Stimulated activated CD4-positive, alpha-beta T cell treated with anti-CD3 and anti-CD28 coated beads, Interleukin-12 subunit alpha, Interleukin-12 subunit beta, amount 100 ng/mL, for 48 hours (primary cell): Measurements from ENCODE around the gene IRAK3.

ENCODE experiments used
- DNase-seq, 3 donors: peaks; one replicate each; pipeline ENCODE4 v3.0.0-alpha.2; 2020; ENCODE audit warnings: low read depth in 2 of 3, low spot score in 1 of 3

Gene IRAK3

DNA sequence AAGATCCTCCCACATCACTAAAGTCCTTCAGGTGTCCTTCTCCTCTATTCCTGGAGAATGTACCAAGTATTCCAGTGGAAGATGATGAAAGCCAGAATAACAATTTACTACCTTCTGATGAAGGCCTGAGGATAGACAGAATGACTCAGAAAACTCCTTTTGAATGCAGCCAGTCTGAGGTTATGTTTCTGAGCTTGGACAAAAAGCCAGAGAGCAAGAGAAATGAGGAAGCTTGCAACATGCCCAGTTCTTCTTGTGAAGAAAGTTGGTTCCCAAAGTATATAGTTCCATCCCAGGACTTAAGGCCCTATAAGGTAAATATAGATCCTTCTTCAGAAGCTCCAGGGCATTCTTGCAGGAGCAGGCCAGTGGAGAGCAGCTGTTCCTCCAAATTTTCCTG, 58.7 kb downstream of the IRAK3 start:
- DNase-seq, result no peak

DNA sequence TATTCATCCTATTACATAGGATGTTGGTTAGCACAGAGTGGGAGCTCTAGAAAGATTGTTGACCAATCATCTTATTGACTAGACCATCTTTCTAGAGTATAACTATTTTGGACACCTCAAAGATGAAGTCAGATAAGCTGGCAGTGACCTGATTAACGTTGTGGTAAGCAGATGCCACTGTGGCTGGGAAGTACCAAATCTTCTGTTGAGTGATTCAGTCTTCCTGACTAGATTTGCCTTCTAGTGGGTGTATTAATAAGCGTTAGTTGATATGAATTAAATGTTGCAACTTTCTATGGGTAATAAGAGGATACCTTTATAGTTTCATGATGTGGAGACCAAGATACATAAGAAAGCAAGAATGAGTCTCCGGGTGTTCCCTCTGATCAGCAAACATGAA, 62.0 kb downstream of the IRAK3 start:
- no peak for DNase-seq

DNA sequence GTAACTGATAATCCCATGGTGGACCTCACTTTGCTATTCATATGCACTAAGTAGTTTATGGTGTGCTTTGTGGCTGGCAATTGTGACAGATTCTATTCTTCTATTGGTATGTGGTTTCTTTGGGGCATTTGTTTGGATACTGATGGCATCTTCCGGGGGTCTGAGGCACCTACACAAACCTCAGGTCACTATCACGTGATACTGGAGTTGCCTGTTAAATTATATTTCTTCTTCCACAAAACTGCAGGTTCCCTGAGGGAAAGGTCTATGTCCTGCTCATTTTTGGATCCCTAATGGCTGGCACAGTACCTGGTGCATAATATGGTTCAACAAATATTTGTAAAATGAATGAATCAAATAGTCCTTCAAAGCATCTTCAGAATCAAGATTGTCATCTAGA, 63.8 kb downstream of the IRAK3 start:
- no peak for DNase-seq

DNA sequence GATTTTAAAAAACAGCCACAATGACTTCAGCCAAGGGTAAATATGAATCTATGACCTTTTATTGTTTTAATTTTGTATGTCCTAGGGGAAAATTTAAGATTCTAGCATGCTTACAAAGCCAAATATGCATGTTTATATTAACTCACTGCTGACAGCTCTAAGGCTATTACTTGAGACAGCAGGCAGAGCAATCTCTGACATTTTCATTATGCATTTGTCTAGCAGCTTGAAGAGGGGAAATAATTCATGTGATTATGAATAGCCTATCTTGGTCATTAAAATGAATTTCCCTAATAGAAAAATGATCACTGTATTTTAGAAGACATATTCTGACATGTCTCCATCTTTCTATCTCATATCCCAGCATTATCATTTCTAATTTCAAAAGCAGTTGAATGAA, 66.7 kb downstream of the IRAK3 start:
- DNase-seq, result no peak

DNA sequence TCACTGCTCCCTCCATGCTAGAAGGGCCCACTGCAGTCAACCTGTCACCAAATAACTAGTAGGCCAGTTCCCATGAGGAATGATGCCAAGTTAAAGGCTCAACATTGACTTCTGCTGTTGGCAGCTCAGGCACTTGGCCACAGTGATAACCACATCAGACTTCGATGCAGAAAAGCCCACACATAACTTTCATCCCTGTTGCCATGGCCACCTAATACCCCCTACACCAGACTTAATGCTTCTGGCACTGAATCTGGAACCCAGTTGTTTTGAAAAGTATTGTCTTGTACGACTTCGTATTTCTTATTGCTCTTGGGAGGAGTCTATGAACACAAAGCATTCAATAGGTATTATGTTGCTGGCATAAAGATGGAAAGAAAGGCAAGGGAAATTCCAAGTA, 69.0 kb downstream of the IRAK3 start:
- DNase-seq, result no peak

DNA sequence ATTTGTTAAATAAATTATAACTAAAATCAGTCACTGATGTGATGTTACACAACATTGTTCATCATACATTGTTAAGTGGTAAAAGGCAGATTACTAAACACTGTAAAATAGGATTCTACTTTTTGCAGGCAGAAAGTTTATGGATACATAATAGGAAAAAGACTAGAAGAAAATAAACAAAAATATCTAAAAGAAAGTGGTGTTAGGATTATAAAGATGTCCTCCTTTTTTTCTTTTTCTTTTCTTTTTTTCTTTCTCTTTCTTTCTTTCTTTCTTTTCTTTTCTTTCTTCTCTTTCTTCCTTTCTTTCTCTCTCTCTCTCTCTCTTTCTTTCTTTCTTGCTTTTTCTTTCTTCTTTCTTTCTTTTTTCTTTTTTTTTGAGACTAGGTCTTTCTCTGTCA, 73.7 kb downstream of the IRAK3 start:
- no peak for DNase-seq

DNA sequence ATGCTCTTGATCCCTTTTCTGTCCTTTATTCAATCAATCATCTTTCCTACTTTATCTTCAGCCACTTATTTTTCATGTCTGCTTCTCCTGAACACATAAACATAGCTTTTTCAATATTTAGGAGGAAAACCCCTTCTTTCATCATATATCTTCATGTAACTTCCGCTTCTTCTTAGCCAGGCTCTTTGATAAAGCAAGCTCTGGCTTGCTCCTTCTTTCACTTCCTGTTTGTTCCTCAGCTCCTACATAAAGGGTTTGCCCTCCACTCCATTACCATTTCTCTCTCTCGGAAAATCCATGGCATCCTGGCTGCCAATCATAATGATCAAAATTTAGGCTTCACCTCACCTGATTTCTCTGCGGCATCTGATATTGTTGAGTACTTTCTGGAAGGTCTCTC, 79.5 kb downstream of the IRAK3 start:
- no peak for DNase-seq

DNA sequence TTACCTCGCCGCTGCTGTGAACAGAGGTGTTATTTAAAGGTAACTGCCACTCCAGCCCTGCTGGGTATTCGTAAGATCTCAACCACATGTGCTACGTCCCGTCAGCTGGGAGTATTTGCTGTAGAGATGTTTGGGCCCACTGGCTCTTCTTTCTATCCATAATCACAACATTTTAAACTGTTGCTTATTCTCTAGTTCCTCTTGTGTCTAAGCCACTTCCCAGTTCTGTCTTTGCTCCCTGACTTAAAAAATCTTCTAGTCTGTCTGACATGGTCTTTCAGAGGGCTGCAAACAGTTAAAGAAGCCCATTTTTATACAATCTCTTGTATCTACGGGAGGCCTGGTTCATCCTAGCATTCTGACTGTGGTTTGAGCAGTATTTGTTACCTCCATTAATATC, 80.1 kb downstream of the IRAK3 start:
- DNase-seq, result no peak

DNA sequence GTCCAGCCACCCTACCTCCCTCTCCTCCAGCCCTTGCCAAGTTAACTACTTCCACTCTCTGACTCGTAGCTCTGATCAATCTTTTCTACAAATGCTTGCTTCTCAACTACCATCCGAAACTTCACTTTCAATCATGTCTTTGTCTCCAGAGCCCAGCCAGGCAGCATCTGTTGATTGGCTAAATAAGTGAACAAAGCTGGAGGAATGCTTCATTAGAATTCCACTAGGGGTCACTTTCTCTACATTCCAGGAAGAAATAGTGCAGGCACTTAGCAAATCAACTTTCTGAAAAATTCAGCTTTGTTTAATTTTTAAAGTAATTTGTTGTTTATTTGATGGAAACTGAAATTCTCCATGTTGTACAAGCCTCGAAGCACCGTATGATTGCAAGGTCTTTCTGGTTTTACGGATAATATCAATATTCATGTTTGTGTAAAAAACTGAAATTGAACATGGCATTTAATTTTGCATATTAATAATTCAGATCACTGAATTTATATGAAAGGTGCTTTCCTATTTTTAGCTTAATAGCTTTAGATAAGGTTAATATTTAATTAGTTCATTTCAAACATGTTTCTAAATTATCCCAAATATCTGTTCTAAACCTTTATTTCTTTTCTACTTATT, 80.9 kb downstream of the IRAK3 start:
- DNase-seq, result no peak

DNA sequence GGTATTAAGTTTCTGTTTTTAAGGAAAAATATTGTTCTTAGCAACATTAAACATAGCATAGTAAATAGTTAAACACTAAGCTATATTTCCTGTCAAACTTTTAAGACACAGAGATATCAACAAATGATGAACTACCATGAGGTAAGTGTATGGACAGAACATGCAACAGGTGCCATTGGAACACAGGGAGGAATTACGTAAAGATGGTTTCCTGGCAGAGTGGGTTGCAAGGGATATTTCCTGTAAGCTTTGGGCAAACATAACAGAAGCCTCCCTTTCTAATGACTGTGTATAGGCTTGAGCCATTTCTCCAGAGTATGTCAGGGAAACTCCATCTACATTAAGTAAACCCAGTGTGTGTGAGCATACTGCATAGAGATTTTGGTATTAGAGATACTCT, 81.6 kb downstream of the IRAK3 start:
- no peak for DNase-seq

DNA sequence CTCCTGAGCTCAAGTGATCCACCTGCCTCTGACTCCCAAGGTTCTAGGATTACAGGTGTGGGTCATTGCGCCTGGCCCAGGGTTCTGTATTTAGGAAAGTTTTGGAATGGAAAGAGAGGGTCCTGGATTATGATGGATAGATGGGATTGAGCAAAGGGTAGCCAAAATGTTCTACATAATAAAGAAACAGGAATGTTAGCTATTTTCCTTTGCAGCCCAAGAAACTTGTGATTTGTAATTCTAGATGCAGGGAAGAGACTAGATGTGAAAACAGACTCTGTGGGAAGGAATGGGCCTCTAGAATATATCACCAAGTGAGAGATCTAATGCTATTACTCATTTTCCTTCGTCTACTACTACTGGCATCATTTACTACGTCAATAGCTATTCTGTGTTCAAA, 83.6 kb downstream of the IRAK3 start:
- no peak for DNase-seq

DNA sequence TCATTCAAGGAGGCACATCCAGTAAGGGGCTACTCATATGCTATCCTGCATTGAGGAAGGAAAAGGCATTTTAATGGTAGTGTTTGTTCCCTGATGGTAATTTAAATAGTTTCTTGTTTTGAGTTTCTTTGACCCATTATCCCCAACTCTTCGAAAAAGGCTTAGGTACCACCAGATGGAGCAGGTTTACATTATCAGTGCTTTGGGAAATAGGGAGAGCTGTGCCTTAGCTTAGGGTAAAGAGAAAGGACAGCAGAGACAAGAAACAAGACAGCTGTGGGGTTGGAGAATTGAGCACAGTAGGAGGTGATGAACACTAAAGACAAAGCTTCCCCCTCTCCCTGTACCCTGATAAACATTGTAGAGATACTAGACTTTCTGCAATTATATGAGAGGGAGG, 84.1 kb downstream of the IRAK3 start:
- DNase-seq, result no peak

DNA sequence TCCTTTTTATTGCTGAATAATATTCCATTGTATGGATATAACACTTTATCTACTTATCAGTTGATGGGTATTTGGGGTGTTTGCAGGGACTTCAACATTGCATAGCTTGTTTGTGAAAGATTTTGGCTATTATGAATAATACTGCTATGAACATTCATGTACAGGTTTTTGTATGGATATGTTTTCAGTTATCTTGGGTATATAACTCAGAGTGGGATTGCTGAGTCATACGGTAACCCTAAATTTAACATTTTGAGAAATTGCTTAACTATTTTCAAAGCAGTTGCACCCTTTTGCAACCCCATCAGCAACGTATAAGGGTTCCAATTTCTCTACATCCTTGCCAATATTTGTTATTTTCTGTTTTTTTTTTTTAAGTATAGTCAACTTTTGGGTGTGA, 86.0 kb downstream of the IRAK3 start:
- DNase-seq, result no peak

DNA sequence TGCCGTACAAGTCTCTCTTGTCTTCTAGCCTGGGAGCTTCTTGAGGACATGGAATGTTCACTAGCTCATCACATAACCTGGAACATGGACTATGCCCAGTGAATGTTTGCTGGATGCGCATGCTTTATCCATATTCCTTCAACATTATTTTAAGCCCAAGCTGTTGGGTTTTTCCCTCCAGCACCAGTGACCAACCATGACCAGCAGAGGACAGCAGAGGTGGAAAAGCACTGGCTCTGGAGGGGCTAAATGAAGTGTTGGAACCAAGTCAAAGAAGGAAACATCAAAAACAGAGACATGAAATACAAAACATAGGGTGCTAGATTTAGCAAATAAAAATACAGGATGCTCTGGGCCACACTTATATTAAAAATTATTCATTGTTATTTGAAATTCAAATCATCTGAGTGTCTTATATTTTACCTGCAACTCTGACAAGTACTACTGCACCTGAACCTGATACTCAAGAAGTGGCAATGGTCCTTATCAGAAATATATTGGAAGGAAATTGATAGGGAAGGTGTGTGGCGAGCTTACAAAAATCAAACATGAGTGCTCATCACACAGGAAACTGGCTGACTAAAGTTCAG, 90.2 kb downstream of the IRAK3 start:
- no peak for DNase-seq

DNA sequence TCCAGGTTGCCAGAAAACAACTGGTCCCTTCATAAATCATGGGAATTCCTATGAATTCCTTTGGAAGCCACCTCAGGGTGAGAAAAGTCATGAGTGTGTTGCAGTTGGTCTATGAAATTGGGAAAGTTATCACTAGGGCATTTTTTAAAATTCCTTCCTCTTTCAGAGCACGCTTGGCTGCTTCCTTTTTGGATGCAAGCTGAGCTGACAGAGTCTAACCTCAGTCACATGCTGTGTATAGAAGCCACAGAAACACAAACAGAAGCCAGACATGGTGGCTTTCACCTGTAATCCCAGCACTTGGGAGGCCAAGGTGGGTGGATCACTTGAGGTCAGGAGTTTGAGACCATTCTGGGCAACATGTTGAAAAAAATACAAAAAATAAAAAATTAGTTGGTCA, 91.5 kb downstream of the IRAK3 start:
- no peak for DNase-seq

DNA sequence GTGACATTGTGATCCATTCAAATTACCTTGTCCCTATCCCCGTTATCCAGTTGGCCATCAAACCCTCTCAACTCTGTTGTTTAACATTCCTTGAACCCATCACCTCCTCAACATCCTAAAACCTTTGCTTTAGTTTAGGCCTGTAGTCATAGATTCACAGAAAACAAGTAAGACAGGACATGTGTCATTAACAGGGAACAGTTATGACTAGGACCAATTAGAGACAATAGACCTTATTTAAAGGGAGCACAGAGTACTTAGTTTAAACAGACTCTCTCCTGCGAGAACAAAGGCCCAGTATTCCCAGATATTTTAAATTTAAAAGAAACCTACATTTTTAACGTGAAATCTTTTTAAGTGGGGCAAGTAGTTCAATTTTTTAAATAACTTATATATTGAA, 93.2 kb downstream of the IRAK3 start:
- no peak for DNase-seq

DNA sequence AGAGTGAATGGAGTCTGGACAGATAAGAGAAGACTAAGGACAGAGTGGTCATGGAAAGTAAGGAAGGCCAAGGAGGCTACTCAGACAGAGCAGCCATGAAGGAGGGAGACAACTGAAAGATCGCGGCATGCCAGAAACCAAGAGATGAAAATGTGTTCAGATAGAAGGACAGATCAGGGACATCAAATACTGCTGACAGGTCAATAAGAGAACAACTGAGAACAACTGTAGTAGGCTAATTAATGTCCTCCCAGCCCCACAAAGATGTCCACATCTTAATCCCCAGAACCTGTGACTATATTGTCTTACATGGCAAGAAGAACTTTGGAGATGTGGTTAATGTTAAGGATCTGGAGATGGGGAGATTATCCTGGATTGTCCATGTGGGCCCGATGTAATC, 98.3 kb downstream of the IRAK3 start:
- DNase-seq, result no peak

DNA sequence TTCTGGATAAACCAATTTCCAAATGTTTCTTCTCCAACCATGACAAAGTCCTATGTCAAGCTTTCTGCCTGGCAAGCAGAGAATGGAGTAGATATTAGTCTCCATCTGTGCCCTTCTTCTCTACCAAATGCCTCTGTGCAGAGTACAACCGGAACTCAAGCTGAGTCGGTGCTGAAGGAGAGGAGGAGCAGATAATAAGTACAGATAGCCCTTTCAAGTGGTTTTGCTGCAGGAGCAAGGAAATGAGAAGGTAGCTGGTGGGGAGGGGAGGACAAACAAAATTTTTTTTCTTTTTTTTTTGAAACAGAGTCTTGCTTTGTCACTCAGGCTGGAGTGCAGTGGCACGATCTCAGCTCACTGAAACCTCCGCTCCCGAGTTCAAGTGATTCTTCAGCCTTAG, 99.1 kb downstream of the IRAK3 start:
- DNase-seq, result peak in 1 of 3 donors; percentile 38

DNA sequence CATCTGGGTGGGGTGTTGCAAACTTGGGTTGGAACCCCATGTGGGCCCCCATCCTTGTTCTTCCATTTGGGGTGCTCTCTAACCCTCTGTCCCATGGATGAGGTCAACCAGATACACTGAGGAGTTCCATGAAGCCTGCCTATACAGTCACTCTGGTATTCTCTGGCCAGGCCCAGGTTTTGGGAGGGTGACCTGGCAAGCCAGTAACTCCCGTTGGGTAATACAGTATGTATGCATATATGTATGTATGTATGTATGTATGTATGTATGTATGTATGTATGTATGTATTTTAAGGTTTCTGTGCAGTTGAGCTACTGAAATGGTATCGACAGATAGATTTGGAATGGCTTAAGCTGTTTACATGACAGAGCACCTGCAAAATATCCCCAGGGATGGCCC, 100.5 kb downstream of the IRAK3 start:
- DNase-seq, result no peak

DNA sequence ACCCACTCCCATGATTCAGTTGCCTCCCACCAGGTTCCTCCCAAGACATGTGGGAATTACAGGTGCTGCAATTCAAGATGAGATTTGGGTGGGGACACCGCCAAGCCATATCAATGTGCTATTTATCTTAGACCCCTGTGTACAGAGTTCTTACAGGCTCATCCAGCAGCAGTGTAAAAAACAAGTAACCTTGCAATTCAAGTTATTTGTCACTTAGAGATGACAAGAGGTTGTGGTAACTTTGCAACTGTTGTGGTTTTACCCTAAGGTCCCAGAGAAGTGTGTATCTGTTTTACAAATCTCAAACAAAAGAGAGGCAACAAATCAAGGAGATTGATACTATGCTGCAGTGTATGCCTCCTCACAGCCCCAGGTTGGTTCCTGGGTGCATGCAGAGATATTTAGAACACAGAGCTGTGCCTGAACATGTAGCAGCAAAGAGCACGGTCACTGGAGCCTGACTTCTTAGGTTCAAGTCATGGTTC, 101.7 kb downstream of the IRAK3 start:
- no peak for DNase-seq

DNA sequence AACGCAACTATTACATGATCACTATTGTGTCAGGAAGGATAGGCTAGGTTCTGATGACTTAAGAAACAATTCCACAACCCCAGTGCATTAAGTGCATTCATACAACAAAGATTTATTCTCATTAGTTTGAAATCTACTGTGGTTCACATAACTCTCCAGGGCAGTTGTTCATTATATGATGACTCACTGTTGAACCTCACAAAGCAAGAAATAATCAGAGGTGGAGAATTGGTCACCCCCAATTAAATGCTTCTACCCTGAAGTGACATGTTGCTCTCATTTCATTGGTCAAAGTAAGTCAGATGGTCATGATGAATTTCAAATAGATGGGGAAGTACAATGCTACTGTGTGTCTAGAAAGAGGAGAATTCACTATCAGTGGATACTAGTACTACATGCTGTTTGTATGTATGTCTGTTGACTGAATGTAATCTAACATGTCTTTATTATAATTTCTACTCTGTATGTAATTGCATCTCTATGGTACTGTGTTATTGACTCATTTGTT, 107.2 kb downstream of the IRAK3 start:
- no peak for DNase-seq

DNA sequence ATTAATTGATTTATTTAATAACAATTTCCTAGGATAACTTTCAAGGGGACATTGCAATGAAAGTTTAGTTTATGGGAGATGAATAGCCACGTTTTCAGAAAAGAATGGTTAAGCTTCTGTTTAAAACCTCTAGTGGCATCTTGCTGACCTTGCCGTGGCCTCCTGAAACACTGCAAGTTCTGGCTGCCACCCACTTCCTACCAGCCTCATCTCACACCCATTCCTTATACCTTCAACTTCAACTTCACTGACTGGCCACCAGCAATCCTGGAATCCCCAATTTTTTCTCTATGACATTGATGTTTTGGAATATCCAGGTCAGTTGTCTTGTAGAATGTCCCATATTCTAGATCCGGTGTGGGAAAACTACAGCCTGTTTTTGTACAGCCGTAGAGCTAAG, 108.1 kb downstream of the IRAK3 start:
- DNase-seq, result no peak

DNA sequence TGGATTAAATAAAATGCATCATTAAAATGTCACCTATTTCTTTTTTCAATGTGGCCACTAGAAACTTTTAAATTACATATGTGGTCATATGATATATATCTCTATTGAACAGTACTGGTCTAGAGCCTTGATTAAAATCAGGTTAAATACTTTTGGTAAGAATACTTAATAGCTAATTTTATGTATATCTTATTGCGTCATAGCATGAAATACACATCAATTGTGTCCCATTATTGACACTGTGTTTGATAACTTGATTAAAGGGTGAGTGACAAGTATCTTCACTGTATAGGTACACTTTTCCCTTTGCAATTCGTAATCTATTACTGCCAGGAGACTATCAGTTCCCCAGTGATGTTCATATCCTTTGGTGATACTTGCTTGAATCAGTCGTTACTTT, 108.9 kb downstream of the IRAK3 start:
- DNase-seq, result no peak
